OCI-LY3 (cell line): ENCODE measurements around the gene KLF5.

Source experiments
- EZH2phosphoT487 ChIP-seq: fragments of 200-600 bp; shearing (Covaris generic); IDR thresholded peaks from 2 replicates; pipeline ENCODE4 v1.6.1; 2018; ENCODE audit warnings: antibody characterized with exemption, mixed run types, low read depth
- TF ChIP-seq, protein P1 (sequence below): fragments of 200-600, 300-600 bp; sonication (generic); IDR thresholded peaks from 2 replicates; pipeline ENCODE4 v1.5.1; 2014; ENCODE audit warnings: antibody characterized with exemption, low read length, low read depth

DNA sequence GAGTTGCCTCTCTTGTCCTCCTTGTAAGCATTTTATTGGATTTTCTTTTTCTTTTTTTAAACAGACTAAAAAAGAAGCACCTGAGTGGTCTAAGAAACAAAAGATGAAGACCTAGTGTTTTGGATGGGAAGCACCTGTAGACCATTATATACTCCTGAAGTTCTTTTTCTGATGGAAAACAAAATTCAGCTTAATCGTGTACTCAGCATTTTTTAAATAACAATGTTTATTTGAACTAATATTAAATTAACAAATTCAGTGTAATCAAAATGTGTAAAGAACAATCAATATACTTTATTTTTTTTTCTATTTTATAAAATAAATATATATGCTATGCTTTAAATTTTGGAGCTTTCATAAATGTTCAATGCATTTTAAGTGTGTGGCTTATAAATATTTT lies 43.0 kb upstream of the KLF5 start:
- TF ChIP-seq, protein P1, sequence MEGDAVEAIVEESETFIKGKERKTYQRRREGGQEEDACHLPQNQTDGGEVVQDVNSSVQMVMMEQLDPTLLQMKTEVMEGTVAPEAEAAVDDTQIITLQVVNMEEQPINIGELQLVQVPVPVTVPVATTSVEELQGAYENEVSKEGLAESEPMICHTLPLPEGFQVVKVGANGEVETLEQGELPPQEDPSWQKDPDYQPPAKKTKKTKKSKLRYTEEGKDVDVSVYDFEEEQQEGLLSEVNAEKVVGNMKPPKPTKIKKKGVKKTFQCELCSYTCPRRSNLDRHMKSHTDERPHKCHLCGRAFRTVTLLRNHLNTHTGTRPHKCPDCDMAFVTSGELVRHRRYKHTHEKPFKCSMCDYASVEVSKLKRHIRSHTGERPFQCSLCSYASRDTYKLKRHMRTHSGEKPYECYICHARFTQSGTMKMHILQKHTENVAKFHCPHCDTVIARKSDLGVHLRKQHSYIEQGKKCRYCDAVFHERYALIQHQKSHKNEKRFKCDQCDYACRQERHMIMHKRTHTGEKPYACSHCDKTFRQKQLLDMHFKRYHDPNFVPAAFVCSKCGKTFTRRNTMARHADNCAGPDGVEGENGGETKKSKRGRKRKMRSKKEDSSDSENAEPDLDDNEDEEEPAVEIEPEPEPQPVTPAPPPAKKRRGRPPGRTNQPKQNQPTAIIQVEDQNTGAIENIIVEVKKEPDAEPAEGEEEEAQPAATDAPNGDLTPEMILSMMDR, result no peak
- TF ChIP-seq EZH2phosphoT487, result no peak
